C1 segment of cervical spinal cord (tissue), 14 donors: Measurements from ENCODE around the gene STAMBPL1.

Experiments
- DNase-seq, 14 donors: peaks; one replicate each; lab custom pipeline; 2025; lab: John Stamatoyannopoulos, UW

Gene STAMBPL1

DNA sequence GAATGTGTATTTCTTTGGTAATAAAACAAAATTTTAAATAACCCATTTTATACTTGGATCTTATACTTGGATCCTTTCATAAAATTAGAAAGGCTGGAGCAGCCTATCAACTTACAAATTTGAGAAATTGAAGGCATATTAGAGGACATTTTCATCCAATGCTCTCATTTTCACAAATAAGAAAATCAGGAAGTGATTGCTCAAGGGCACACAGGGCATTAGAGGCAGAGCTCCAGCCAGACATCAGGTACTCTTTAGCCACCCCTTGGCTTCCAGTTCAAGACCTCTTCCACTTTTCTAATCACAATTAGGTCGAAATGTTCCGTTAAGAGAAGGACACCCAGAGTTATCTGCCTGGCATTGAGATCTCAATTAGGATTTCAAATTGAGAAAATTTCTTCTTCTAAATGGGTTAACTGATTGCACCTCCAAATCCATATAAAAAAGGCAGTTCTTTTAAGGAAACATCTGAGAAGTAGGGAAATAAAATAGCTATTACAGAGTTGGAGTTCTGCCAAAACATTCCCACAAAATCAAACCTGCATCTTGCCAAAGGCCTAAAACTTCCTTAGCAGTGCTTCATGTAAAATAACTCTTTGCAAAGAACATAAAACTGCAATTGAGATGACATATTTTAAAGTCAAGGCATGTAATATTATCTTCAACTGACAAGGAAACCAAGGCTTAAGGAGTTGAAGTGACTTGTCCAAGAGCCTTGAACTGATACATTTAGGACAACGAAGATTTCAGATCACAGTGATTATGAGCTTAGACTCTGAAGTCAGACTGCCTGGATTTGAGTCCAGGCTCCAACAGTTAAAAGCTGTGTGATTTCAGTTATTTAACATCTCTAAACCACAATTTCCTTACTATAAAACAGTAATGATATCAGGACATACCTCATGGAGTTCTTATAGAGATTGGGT, 70.1 kb downstream of the STAMBPL1 start:
- no peak for DNase-seq

DNA sequence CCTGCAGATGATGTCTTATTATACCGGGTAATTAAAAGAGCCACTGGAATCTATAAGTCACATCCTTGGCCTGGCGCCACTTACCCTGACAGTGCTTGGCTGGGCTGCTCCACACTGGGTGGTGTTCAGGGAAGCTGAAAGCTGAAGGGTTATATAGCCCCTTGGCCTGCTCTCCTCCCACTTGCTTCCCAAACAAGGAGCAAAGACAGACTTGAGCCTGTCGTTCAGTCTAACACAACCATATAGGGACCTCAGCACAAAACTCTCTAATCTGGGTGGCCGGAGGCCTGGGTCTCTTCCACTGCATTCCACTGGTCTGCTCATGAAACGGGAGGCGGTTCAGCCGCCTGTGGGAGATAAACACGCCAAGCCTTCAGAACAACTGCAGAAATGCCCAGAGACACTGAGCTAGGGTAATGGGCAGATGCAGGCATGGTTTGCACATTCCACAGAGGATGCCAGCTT, 72.6 kb downstream of the STAMBPL1 start, which contains the start of gene ACTA2:
TSS of gene ACTA2 (minus strand) at position 127 of the 465 bp plus-strand sequence. CDS start 3,843 bp downstream, outside the sequence.
- DNase-seq: no peak

DNA sequence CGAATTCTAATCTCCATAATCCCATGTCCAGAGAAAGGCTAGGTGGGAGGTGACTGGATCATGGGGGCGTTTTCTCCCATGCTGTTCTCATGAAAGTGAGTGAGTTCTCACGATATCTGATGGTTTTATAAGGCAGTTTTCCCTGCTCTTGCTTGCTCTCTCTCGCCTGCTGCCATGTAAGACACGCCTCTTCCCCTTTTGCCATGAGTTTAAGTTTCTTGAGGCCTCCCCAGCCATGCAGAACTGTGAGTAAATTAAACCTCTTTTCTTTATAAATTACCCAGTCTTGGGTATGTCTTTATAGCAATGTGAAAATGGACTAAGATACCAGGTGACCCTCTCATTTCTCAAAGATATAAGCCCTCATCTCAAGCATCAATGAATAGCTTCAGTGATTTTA, 73.6 kb downstream of the STAMBPL1 start:
- no peak for DNase-seq

DNA sequence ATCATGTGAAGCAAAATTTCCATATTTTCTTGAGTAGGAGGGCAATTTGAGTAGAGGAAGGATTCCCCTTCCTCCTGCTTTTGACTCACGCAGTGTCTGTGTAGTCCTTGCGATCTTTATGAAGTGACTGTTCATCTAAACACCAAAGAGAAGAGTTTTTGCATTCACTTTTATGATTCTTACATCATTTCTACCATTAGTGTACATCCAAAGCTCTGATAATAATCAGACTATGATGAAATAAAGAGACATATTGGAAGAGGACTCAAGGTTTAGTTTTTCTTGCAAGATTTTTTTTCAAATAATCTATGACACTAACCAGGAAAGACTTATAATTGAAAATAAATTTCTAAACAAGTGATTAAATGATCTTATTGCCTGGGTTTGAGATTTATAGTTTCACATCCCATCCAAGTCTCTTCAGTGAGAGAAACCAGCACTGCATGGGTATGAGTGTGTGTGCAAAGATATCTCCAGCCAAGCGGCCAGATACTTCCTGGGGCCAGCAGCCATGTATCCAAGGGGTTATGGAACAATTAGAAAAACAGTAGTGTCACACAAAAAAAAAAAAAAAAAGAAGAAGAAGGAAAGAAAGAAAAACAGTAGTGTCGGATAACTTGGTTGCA, 74.5 kb downstream of the STAMBPL1 start:
- DNase-seq: no peak

DNA sequence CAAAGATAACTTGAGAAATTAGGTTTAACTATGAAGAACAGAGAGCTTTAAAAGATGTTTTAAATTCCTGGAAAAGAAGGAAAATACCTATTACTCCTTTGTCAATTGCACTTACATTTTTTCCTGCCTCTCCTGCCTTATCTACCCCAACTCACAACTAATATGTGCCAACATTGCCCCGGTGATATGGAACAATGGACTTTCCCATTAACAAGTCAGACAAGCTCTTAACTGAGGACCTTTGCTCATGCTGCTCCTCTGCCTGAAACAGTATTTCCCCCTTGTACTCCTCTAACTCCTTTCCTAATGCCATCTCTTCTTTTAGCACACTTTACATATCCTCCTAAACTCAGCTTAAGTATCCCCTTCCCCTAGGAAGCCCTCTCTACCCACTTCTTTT, 77.3 kb downstream of the STAMBPL1 start:
- DNase-seq: no peak

DNA sequence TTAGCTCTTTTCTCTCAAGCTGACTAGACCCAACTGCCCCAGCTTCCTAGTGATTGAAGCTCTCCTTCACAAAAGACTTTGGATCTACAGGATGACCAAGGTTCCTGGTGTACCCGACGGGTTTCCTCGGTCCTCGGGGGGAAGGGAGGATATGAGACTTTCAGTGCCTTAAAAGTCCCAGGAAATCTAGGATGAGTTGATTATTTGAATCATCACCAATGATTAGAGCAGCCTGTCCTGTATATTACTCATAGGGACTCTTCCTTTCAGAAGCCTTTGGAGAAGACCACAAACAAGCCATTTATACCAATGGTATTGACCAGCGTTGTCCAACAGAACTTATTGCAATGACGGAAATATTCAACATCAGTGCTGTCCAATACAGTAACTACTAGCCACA, 78.7 kb downstream of the STAMBPL1 start:
- DNase-seq: no peak

DNA sequence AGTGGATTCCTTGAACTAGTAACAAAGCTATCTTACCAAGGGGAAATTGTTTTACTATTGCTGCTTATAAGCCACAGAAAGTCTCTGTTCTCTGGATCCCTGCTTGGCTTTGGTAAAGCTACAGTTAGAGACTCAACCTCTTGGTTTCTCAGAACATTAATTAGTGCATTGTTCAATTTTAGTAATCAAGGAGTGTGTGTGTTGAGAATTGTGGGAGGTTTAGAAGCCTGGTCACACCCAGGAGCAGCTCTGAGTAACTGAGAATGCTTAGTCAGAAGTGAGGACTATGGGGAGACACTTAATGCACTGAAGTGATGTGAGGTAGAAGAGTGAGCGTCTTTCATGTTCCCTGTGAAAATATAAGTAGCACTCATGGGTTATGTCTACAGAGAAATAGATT, 80.8 kb downstream of the STAMBPL1 start:
- no peak for DNase-seq

DNA sequence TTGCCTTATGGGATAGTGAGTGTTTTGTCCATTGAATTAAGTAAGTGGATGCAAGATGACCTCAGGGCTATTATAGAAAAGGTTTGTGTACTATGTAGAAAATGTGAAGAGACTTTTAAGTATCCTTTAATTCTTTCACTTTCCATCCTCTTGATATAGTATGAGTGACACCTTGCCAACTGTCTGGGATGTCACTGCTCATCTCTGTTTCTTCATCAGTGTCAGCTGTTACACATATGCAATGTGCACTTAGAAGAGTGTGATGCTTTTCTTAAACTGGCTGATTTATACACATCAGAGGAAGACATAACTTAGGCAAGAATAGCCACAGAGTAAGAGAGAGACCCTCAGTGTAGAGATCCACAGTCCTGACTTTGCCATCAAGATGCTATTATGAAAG, 81.2 kb downstream of the STAMBPL1 start:
- DNase-seq: no peak

DNA sequence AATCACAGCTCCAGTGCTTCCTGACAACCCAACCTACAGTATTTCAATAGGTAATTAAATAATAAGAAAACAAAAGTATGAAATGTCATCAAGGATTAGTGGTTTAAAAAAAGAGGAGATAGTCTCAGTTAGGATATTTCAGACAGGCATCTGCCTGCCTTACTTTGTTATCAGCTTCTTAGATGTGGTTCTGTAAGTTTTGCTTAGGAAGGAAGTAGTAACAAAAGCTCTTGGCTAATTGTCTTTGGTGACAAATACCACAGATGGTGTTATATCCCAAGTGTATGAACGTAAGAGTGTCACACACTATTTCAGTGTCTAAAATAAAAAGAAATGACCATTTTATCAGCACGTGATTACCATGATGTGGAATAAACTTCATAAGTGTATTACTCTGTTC, 82.3 kb downstream of the STAMBPL1 start:
- DNase-seq: no peak

DNA sequence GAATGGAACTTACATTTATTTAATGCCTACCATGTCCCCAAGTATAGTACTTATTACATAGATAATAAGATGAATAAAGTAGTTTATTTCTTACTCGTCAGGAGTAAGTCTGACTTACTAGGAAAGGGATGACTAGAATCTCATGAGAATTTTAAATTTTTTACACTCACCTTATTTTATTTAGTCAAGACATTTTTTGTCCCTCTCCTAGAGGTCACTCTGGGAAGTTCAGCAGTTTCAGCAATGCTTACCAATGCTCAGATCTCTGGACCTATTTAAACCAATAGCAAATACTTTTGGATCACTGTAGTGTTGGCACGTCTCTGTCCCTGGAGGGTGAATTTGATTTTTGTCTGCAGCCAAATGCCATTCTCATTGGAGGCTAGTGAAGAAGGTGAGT, 83.3 kb downstream of the STAMBPL1 start:
- no peak for DNase-seq

DNA sequence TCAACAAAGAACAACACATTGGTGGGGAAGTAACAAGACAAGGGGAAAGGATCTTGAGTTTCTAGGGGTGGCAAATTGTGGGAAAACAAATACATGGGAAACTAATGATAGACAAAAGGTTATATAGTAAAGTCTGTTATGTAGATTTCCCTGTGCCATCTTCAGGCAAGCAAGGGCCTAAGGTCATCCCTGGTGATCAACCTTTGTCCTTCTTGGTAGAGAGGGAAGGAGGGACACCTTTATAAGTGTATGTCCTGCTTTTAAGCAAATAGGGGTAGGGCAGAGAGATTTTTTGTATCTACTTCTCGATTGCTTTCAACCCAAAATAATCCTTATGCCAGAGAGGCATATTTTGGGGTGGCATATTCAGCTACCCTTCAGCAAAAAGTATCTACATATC, 84.3 kb downstream of the STAMBPL1 start:
- DNase-seq: no peak

DNA sequence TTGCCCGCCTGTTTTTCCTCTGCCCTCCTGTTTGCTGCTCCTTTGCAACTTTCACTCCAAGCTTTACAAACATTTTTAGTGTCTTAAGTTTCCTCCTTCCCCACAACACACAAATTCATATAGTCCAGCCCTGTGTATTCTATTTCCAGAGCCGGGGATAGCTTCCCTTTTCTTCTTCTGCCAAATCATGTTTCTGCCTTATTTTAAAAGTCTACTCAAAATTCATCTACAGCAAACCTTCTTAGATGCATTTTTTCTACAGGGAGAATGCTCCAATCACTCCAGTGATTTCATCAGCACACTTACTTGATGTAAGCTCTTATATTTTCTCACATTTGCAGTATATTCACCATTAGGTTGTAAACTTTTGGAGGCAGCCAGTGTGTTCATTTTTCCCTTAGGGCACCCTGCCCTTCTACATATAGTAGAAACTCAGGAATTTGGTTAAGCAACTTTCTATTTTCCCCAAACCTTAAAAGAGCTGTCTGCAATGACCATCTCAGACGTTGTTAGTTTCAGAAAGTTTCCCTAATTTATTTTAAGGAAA, 84.9 kb downstream of the STAMBPL1 start:
- DNase-seq: no peak

DNA sequence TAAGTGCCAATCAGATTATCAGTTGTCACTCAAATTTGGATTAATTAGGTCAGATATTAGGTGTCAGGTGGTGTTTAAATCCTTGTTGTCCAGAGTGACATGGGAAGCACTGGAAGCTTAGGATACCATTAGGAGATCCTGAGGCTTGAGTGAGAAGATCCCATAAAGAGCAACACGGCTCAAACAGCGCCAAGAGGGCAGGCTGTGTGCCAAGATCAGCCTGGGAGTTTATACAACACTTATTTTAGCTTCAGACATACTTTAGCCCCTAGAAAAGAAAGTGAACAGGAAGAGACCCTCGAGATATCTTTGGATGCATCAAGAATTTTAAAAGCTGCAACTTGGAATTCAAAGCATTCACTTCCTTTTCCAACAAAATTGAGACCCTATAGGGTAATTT, 86.8 kb downstream of the STAMBPL1 start:
- DNase-seq: no peak

DNA sequence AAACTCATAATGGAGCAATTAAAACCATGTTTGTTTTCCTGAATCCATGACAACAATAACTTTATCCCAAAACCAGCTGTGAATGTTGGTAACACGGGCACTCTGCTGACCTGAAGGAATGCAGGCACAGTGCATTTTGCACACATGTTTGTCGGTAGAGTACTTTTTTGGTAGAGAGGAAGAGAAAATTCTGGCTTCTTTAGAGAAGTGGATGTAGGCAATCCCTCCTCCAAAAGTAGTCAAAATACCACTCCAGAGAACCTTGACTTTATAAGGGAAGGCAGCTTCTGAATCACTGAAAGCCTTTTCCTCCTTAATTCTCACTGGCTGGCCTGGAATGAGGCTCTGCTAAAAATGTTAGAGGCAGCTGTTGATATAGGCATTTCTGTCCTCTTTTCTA, 88.3 kb downstream of the STAMBPL1 start:
- no peak for DNase-seq

DNA sequence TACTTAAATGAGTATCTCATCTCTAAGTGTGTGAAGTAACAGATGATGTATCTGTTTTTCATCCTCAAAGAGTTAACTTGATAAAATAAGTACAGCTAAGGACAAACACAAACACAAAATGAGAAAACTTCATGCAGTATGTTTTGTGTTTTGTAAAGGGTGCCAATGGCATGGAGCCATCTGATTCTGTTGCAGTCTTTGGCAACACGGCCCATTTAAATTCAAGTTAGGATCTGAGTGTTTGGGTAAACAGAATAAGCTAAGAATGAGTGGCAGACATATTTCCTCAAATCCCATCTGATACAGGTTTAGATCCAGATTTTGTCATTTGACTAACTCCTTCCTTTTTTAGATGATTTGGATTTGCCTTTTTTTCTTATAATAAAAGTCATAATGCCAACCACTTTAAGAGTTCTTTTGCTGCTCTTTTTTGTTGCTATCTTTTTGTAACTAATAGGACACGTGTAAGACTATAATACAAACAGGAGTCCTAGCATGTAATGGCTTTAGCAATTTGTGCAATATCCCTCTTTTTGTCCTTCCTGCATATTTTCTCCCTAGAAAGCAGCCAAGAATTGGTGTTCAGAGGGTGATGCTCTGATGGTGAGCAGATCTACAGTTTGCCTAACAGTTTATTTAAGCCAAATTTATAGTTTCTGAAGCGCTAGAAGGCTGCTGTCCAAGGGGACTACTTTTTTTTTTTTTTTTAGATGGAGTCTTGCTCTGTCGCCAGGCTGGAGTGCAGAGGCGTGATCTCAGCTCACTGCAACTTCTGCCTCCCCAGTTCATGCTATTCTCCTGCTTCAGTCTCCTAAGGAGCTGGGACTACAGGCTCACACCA, 91.4 kb downstream of the STAMBPL1 start:
- DNase-seq: no peak
